HG03159 (cell line): ENCODE measurements around the gene GPR33.
A peak's percentile ranks its signal among the peaks of the same experiment; 100 is the strongest.

Experiments used
- ATAC-seq: cut with Tn5 transposase; IDR thresholded peaks from one replicate; pipeline ENCODE4 v1.9.1; 2021; ENCODE audit warnings: mild to moderate bottlenecking, moderate library complexity; ENCODE audit not compliant: unreplicated experiment

Gene GPR33, protein sequence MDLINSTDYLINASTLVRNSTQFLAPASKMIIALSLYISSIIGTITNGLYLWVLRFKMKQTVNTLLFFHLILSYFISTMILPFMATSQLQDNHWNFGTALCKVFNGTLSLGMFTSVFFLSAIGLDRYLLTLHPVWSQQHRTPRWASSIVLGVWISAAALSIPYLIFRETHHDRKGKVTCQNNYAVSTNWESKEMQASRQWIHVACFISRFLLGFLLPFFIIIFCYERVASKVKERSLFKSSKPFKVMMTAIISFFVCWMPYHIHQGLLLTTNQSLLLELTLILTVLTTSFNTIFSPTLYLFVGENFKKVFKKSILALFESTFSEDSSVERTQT

GRCh38 chr14:31487886-31488285, at the start of gene GPR33:
GPR33 (minus strand) TSS chr14:31488039; CDS start chr14:31483965, 4,074 bp downstream.
- ATAC-seq, result no peak

GRCh38 chr14:31536201-31536960, 48.5 kb upstream of the GPR33 start:
- no peak for ATAC-seq

- ATAC-seq, result no peak
Observed at GRCh38 chr14:31530136-31530535, 42.3 kb upstream of the GPR33 start.

- no peak for ATAC-seq
Observed at GRCh38 chr14:31529053-31529452, 41.2 kb upstream of the GPR33 start.

GRCh38 chr14:31527546-31527945, 39.7 kb upstream of the GPR33 start:
- ATAC-seq, result no peak

DNA sequence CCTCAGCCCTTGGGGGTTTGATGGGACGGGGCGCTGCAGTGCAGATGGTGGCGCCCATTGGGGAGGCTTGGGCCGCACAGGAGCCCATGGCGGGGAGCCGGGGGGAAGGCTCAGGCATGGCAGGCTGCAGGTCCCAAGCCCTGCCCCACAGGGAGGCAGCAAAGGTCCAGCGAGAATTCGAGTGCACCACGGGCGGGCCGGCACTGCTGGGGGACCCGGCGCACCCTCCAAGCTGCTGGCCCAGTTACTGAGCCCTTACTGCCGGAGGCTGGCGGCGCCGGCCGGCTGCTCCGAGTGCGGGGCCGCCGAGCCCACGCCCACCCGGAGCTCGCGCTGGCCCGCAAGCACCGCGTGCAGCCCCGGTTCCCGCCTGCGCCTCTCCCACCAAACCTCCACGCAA, 39.2 kb upstream of the GPR33 start:
- ATAC-seq, result no peak

DNA sequence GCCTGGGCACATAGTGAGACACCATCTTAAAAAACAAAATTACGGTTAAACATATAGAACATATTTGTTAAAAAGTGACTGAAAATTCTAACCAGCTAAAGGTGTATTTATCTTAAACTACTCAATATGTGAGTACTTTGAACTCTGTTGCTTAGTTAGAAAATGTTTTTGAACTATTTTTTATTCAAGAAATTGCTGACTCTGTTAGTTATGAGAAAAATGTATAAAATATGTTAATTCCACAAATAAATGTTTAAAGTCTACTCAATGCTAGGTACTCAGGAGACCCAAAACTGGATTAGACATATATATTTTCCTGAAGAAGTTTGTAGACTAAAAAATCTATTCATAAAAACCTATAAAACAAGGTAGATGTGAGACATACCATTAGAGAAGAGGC, 23.0 kb upstream of the GPR33 start:
- ATAC-seq, result no peak

DNA sequence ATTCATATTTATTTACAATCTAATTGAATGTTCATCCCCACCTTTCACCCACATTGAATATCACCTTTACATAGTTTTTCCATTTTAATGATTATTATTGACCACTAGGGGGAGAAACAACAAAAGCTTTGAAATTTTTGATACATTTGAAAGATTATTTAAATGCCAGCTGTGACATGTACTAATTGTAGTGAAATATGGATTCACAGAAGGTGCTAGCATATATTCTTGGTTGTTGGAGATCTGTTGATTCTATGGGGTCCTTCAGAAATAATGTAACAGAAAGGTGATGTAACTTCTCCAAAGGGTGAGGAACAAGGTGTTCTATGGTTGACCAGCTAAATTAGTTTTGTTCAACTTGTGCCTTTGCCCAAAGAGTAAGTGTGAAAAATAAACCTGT, 22.4 kb upstream of the GPR33 start:
- ATAC-seq, result no peak

- ATAC-seq, result no peak
Observed at GRCh38 chr14:31508135-31508534, 20.3 kb upstream of the GPR33 start.

GRCh38 chr14:31505411-31505810, 17.6 kb upstream of the GPR33 start:
- no peak for ATAC-seq

- no peak for ATAC-seq
Observed at GRCh38 chr14:31501870-31502269, 14.0 kb upstream of the GPR33 start.

DNA sequence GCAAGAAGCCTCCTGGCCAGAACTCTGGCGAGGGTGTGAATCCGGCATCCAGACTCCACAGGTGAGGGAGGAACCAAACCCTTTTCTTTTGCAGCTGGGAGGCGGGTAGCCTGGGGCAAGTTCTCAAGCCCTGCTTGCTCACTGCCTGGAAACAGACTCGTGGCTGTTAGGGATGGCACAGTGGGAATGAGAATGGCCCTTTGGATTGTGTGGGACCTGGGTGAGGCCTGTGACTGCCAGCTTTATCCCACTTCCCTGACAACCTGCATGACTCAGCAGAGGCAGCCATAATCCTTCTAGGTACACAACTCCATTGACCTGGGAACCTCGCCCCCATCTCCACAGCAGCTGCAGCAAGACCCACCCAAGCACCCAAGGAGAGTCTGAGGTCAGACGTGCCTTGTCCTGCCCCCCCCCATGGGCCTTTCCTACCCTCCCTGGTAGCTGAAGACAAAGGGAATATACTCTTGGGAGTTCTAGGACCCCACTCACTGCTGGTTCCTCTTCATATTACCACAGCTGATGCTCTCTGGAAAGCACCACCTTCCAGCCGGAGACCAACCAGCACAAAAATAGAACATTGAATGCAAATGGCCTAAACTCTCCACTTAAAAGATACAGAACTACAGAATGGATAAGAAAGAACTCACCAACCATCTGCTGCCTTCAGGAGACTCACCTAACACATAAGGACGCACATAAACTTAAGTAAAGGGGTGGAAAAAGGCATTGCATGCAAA, 5.1 kb upstream of the GPR33 start:
- ATAC-seq, result no peak

GRCh38 chr14:31489691-31490090, 1.9 kb upstream of the GPR33 start:
- peak; percentile 82 for ATAC-seq

- no peak for ATAC-seq
Observed at GRCh38 chr14:31486764-31487163, 1.1 kb downstream of the GPR33 start.

GRCh38 chr14:31484754-31485153, 3.1 kb downstream of the GPR33 start:
- no peak for ATAC-seq

DNA sequence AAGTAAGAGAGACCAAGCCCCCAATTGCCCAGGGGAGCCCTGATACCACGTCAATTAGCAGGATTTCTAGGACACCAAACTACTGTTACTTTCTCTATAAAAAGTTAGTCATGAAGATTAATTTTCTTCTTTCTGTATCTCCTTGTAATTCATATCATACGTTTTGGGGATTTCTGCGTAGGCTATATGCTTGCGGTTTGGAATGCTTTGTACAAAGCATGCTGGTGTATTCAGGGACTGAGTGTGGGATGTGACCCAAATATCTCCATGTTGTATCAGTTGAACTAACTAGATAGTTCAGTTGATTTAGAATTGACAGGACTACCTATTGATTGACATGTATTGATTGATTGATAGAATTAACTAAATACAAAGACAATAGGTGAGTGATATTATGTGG, 7.7 kb downstream of the GPR33 start:
- ATAC-seq, result no peak

DNA sequence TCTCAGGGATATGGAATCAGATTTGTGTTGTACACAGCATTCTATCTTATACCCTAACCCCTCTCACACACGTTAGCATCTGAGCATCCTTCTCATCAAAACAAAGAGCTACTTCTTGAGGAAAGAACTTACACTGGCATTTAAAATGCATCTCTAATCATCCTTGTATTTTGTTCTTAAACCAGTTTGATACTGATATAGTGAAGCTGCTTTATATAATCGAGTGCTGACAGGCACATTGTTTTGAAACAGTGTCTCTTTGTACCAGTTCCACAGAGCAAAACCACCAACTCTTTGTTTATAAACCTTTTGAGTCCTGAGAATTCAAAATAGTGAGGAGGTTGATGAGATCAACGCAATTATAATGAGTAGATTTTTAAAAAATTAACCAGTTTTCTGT, 8.8 kb downstream of the GPR33 start:
- ATAC-seq, result no peak

GRCh38 chr14:31477248-31477647, 10.6 kb downstream of the GPR33 start:
- ATAC-seq, result no peak

DNA sequence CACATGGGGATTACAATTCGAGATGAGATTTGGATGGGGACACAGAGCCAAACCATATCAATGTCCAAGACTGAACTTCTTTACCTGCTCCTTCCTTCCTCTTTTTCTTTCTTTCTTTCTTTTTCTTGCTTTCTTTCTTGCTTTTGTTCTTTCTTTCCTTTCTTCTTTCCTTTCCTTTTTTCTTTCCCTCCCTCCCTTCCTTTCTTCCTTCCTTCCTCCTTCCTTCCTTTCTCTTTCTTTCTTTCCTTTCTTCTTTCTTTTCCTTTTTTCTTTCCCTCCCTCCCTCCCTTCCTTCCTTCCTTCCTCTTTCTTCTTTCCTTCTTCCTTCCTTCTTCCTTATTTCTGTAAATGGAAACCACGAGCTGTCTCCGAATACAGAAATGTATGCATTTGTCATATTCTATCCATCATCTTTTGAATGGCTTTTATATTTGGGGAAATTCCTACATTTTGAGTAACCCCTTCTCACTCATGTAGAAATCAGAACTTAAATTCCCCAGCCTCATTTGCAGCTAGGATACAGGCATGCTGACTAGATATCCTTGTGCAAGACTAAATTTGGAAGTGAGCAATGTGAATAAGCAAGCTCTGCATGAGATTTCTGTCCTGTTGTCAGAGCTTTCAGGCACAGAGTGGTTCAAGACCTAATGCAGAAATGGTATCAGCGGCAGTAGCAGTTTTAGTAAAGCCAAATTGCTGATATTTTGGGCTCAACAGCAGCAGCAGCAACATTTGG, 11.5 kb downstream of the GPR33 start:
- no peak for ATAC-seq

DNA sequence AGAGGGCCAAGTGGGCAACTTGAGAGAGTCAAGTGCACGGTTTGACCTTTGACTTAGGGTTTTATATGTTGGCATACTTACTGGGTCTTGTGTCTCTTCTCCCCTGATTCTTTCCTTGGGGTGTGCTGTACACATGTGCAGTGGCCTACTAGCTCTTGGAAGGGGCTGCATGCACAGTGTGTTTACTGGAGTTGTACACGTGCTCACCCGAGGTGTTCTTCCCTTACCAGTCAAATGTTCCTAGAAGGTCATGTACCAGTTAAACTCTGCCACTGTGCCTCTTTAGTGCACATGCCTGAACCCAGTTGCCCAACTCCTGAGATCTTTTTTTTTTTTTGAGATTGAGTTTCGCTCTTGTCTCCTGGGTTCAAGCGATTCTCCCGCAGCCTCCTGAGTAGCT, 21.3 kb downstream of the GPR33 start:
- no peak for ATAC-seq

GRCh38 chr14:31465111-31465510, 22.7 kb downstream of the GPR33 start:
- ATAC-seq, result no peak
